Smooth muscle cell (in vitro differentiated cells): ENCODE measurements around the gene CACNA1B. TPM values are rescaled to one million over a fixed set of nuclear protein-coding genes. Genes with fewer than 3 reads are reported as not detected.

Source experiments
- DNase-seq: peaks from one replicate; lab custom pipeline; 2025; ENCODE audit not compliant: unreplicated experiment; lab: John Stamatoyannopoulos, UW
- H2AFZ ChIP-seq: fragments of 200-600 bp; sonication (generic); 2 replicates; pipeline ENCODE4 v1.6.0; 2016; ENCODE audit warnings: antibody characterized with exemption, low read depth, mild to moderate bottlenecking
- H3F3A ChIP-seq: fragments of 200-600 bp; sonication (generic); 2 replicates; pipeline ENCODE4 v1.6.0; 2017; ENCODE audit warnings: antibody characterized with exemption, low read depth
- H3K27ac ChIP-seq: fragments of 200-600 bp; sonication (generic); 2 replicates; pipeline ENCODE4 v1.5.1; 2016; ENCODE audit warnings: low read depth, mild to moderate bottlenecking
- H3K27me3 ChIP-seq: fragments of 200-600 bp; sonication (generic); 2 replicates; pipeline ENCODE4 v1.6.1; 2016; ENCODE audit warnings: low read depth, mild to moderate bottlenecking
- H3K36me3 ChIP-seq: fragments of 200-600 bp; sonication (generic); 2 replicates; pipeline ENCODE4 v1.5.1; 2016; ENCODE audit warnings: low read depth
- H3K4me1 ChIP-seq: fragments of 200-600 bp; sonication (generic); 2 replicates; pipeline ENCODE4 v1.5.1; 2016; ENCODE audit warnings: low read depth
- H3K4me2 ChIP-seq: fragments of 200-600 bp; sonication (generic); 2 replicates; pipeline ENCODE4 v1.6.0; 2016; ENCODE audit warnings: mild to moderate bottlenecking
- H3K4me3 ChIP-seq: fragments of 200-600 bp; sonication (generic); 2 replicates; pipeline ENCODE4 v1.5.1; 2016; ENCODE audit warnings: mild to moderate bottlenecking
- H3K79me2 ChIP-seq: fragments of 200-600 bp; sonication (generic); 2 replicates; pipeline ENCODE4 v1.6.0; 2016; ENCODE audit warnings: low read depth, mild to moderate bottlenecking
- H3K9ac ChIP-seq: fragments of 200-600 bp; sonication (generic); 2 replicates; pipeline ENCODE4 v1.6.0; 2016; ENCODE audit warnings: low read depth
- H3K9me3 ChIP-seq: fragments of 200-600 bp; sonication (generic); replicated peaks from 2 replicates; pipeline ENCODE4 v1.5.1; 2016; ENCODE audit warnings: low read depth
- H4K20me1 ChIP-seq: fragments of 200-600 bp; sonication (generic); 2 replicates; pipeline ENCODE4 v1.6.0; 2016; ENCODE audit warnings: low read depth
- CTCF ChIP-seq: fragments of 200-600 bp; sonication (generic); IDR thresholded peaks from 2 replicates; pipeline ENCODE4 v1.5.1; 2017; ENCODE audit warnings: borderline replicate concordance, mild to moderate bottlenecking, antibody characterized with exemption; ENCODE audit not compliant: insufficient read depth, poor library complexity, severe bottlenecking
- WGBS: methylation state at CpG from one replicate; pipeline ENCODE4 v1.1.7; 2016; ENCODE audit warnings: low lambda C conversion rate; 5-methylcytosine and 5-hydroxymethylcytosine counted together
- polyA plus RNA-seq: library from polyadenylated mRNA; unstranded; fragments of >200 nt; fragmentation: Nextera tagmentation; extraction: Ambion mirVana; gene quantifications from 2 replicates; pipeline ENCODE4 v1.2.1, GENCODE V29; 2016
- total RNA-seq: library from RNA; depleted of rRNA; stranded (reverse); fragments of >200 nt; gene quantifications from 2 replicates; pipeline ENCODE4 v1.2.3, GENCODE V29; 2014

CACNA1B gene
- total and polyA plus RNA-seq, 2 experiments from 2014 or later, result 0.09 to 0.23 TPM

- Histone ChIP-seq H2AFZ (no peak overlapping the region), H3K27me3 (no peaks in the 10 kb centered on the region), H3K4me2 (no peak overlapping the region), H3K4me3 (no peak overlapping the region), H3K79me2 (no peaks in the 10 kb centered on the region), H3K9me3 (no peaks in the 10 kb centered on the region), H3K36me3 (no peaks in the 10 kb centered on the region), H4K20me1 (no peaks in the 10 kb centered on the region), H3K4me1 (no peaks in the 10 kb centered on the region), H3F3A (no peaks in the 10 kb centered on the region), H3K9ac (no peak overlapping the region), H3K27ac (no peak overlapping the region)
- WGBS, result 95% methylated on average over 13 of the region's 13 CpGs
- no peak for DNase-seq
- TF ChIP-seq CTCF, result no peak
These were observed 108.1 kb downstream of the CACNA1B start for GRCh38 chr9:137985637-137986071.

GRCh38 chr9:137986268-137987099 is 108.9 kb downstream of the CACNA1B start:
- Histone ChIP-seq H3K9ac (no peak overlapping the region), H3K36me3 (no peaks in the 10 kb centered on the region), H3K4me2 (no peak overlapping the region), H3F3A (no peaks in the 10 kb centered on the region), H2AFZ (no peak overlapping the region), H3K9me3 (no peaks in the 10 kb centered on the region), H3K79me2 (no peaks in the 10 kb centered on the region), H3K27me3 (no peaks in the 10 kb centered on the region), H3K4me1 (no peaks in the 10 kb centered on the region), H4K20me1 (no peaks in the 10 kb centered on the region), H3K4me3 (no peak overlapping the region), H3K27ac (no peak overlapping the region)
- no peak for DNase-seq
- no peak for TF ChIP-seq CTCF
- WGBS, result 94% methylated on average over 22 of the region's 22 CpGs

- H2AFZ ChIP-seq, result no peak overlapping the region
- TF ChIP-seq CTCF, result no peak
- no peaks in the 10 kb centered on the region for H3K79me2 ChIP-seq
- H3K9ac ChIP-seq, result no peak overlapping the region
- H3F3A ChIP-seq, result no peaks in the 10 kb centered on the region
- WGBS, result 79% methylated on average over 10 of the region's 10 CpGs
- H3K4me2 ChIP-seq, result no peak overlapping the region
- no peak for DNase-seq
- H3K27ac ChIP-seq, result no peak overlapping the region
- no peak overlapping the region for H3K4me3 ChIP-seq
- no peaks in the 10 kb centered on the region for H3K27me3 ChIP-seq
- no peaks in the 10 kb centered on the region for H4K20me1 ChIP-seq
- no peaks in the 10 kb centered on the region for H3K9me3 ChIP-seq
- no peaks in the 10 kb centered on the region for H3K36me3 ChIP-seq
- H3K4me1 ChIP-seq, result no peaks in the 10 kb centered on the region
These were observed 109.9 kb downstream of the CACNA1B start for GRCh38 chr9:137987244-137988030.
